Endodermal cell (in vitro differentiated cells): ENCODE data around the gene CC2D1A. TPM values are rescaled to one million over a fixed set of nuclear protein-coding genes. Genes with fewer than 3 reads are reported as not detected.
A peak's percentile ranks its signal among the peaks of the same experiment; 100 is the strongest.
"Not testable (repeated sequence)": the region's sequence is repeated elsewhere in the genome, so short reads cannot be mapped to it uniquely, and the experiment has no call there.

ENCODE experiments used
- DNase-seq: peaks from one replicate; pipeline ENCODE4 v3.0.0-alpha.2; 2017
- H3K27ac ChIP-seq: 2 replicates; pipeline ENCODE4 v1.5.1; 2013; ENCODE audit warnings: mild to moderate bottlenecking, low read depth, low read length, moderate library complexity
- H3K27me3 ChIP-seq: 2 replicates; pipeline ENCODE4 v1.6.1; 2013; ENCODE audit warnings: mild to moderate bottlenecking, low read length, moderate library complexity; ENCODE audit not compliant: insufficient read depth, control insufficient read depth, poor library complexity, severe bottlenecking
- H3K36me3 ChIP-seq: 2 replicates; pipeline ENCODE4 v1.7.0; 2013; ENCODE audit warnings: mild to moderate bottlenecking, low read length, moderate library complexity; ENCODE audit not compliant: control insufficient read depth, insufficient read depth
- H3K4me1 ChIP-seq: one replicate; pipeline ENCODE4 v1.7.0; 2013; ENCODE audit warnings: low read length; ENCODE audit not compliant: control insufficient read depth, insufficient read depth
- H3K4me3 ChIP-seq: 2 replicates; pipeline ENCODE4 v1.5.1; 2013; ENCODE audit warnings: mild to moderate bottlenecking, low read length, moderate library complexity
- H3K9ac ChIP-seq: 2 replicates; pipeline ENCODE4 v1.6.1; 2013; ENCODE audit warnings: mild to moderate bottlenecking, low read length, moderate library complexity; ENCODE audit not compliant: poor library complexity, severe bottlenecking; ENCODE audit errors: extremely low read depth
- H3K9me3 ChIP-seq: 2 replicates; pipeline ENCODE4 v1.6.1; 2013; ENCODE audit warnings: mild to moderate bottlenecking, low read length, moderate library complexity; ENCODE audit not compliant: control insufficient read depth
- H3K27ac Mint-ChIP-seq: 2 replicates; pipeline ENCODE4 v1.8.0; 2020; ENCODE audit warnings: mixed read lengths
- H3K27me3 Mint-ChIP-seq: 2 replicates; pipeline ENCODE4 v1.8.0; 2021; ENCODE audit warnings: mild to moderate bottlenecking, mixed read lengths; ENCODE audit not compliant: insufficient read depth
- H3K36me3 Mint-ChIP-seq: 2 replicates; pipeline ENCODE4 v1.8.0; 2020; ENCODE audit warnings: low read depth, mixed read lengths
- H3K4me1 Mint-ChIP-seq: 2 replicates; pipeline ENCODE4 v1.8.0; 2020; ENCODE audit warnings: mixed read lengths
- H3K4me3 Mint-ChIP-seq: 2 replicates; pipeline ENCODE4 v1.8.0; 2020; ENCODE audit warnings: mild to moderate bottlenecking, moderate library complexity, mixed read lengths
- H3K9me3 Mint-ChIP-seq: 2 replicates; pipeline ENCODE4 v1.8.0; 2020; ENCODE audit warnings: mild to moderate bottlenecking, mixed read lengths
- WGBS, 2 experiments: methylation state at CpG; one replicate each; pipeline versions ENCODE4 v1.1.5 to v1.1.7; 2013; ENCODE audit warnings: missing lambda C conversion rate in 2 of 2, mixed read lengths in 1 of 2; ENCODE audit not compliant: insufficient coverage in 1 of 2, insufficient read length in 1 of 2; 5-methylcytosine and 5-hydroxymethylcytosine counted together
- total RNA-seq, 2 donors: library from RNA; stranded (reverse); fragmentation: NEBNext Ultra II Directional in 1 of 2; extraction: Animal tissue kit (Norgen Biotek cat#: 25700) in 1 of 2; gene quantifications; 2 replicates in 1 of 2; 3 replicates in 1 of 2; pipeline ENCODE4 v1.2.1, GENCODE V29; 2021
- TF ChIP-seq, protein P1 (sequence below): fragments of 200-600 bp; sonication (generic); conservative IDR thresholded peaks from 2 replicates; pipeline ENCODE4 v1.5.0; 2021; ENCODE audit warnings: antibody characterized with exemption, mild to moderate bottlenecking

The CC2D1A gene
- total RNA-seq, 2 donors from 2014 or later, result 45.1 to 55.9 TPM

DNA sequence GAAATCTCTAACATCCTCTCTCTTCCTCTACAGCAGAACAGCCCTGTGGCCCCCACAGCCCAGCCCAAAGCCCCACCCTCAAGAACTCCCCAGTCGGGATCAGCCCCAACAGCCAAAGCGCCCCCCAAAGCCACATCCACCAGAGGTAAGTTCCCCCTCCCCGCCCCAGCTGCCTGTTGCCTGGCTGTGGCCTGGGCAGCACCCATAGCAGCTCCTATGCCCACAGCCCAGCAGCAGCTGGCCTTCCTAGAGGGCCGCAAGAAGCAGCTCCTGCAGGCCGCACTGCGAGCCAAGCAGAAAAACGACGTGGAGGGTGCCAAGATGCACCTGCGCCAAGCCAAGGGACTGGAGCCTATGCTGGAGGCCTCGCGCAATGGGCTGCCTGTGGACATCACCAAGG lies 14.5 kb downstream of the CC2D1A start:
- TF ChIP-seq, protein P1, sequence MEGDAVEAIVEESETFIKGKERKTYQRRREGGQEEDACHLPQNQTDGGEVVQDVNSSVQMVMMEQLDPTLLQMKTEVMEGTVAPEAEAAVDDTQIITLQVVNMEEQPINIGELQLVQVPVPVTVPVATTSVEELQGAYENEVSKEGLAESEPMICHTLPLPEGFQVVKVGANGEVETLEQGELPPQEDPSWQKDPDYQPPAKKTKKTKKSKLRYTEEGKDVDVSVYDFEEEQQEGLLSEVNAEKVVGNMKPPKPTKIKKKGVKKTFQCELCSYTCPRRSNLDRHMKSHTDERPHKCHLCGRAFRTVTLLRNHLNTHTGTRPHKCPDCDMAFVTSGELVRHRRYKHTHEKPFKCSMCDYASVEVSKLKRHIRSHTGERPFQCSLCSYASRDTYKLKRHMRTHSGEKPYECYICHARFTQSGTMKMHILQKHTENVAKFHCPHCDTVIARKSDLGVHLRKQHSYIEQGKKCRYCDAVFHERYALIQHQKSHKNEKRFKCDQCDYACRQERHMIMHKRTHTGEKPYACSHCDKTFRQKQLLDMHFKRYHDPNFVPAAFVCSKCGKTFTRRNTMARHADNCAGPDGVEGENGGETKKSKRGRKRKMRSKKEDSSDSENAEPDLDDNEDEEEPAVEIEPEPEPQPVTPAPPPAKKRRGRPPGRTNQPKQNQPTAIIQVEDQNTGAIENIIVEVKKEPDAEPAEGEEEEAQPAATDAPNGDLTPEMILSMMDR, result no peak
- peaks cover 78% of the 10 kb centered on the region for H3K36me3 Mint-ChIP-seq

GRCh38 chr19:13920940-13921747 lies 15.1 kb downstream of the CC2D1A start:
- H3K4me3 Mint-ChIP-seq, result no peak overlapping the region
- peak overlapping the region; percentile 68 for H3K27ac Mint-ChIP-seq
- H3K36me3 Mint-ChIP-seq, result peaks cover 74% of the 10 kb centered on the region

More for the DNA sequence above, 14.5 kb downstream of the CC2D1A start:
- no peaks in the 10 kb centered on the region for H3K27me3 Mint-ChIP-seq
- H3K4me3 Mint-ChIP-seq, result no peak overlapping the region
- no peak overlapping the region for H3K4me3 ChIP-seq
- H3K9me3 Mint-ChIP-seq, result peaks cover 13% of the 10 kb centered on the region
- H3K9me3 ChIP-seq, result peaks cover 14% of the 10 kb centered on the region
- WGBS, 2 experiments, result 94 to 100% methylated on average over 5 to 11 of the region's 11 CpGs
- no peak overlapping the region for H3K27ac ChIP-seq
- H3K36me3 ChIP-seq, result peaks cover 47% of the 10 kb centered on the region
- H3K27me3 ChIP-seq, result no peaks in the 10 kb centered on the region
- H3K4me1 Mint-ChIP-seq, result no peaks in the 10 kb centered on the region
- H3K4me1 ChIP-seq, result no peaks in the 10 kb centered on the region
- H3K27ac Mint-ChIP-seq, result no peak overlapping the region
- H3K9ac ChIP-seq, result no peak overlapping the region
- DNase-seq, result no peak

DNA sequence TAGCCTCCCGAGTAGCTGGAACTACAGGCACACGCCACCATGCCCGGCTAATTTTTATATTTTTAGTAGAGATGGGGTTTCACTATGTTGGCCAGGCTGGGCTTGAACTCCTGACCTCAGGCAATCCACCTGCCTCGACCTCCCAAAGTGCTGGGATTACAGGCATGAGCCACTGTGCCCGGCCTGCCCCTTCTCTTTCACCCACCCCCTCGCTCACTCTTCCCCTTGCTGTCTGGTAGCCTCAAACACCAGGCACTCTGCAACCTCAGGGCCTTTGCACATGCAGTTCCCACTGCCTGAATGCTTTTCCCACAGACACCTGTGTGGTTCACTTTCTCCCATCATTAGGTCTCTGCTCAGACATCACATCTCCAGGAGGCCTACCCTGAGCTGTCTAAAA lies 16.1 kb downstream of the CC2D1A start:
- not testable (repeated sequence) for H3K27me3 ChIP-seq, H3K27me3 Mint-ChIP-seq, H3K4me1 Mint-ChIP-seq, H3K9ac ChIP-seq, H3K4me1 ChIP-seq, H3K27ac Mint-ChIP-seq, H3K27ac ChIP-seq, H3K4me3 ChIP-seq, H3K4me3 Mint-ChIP-seq, DNase-seq
- H3K36me3 ChIP-seq, result peaks cover 50% of the 10 kb centered on the region
- Mint-ChIP-seq H3K36me3 (peaks cover 76% of the 10 kb centered on the region), H3K9me3 (peaks cover 13% of the 10 kb centered on the region)
- peaks cover 14% of the 10 kb centered on the region for H3K9me3 ChIP-seq
- 90 to 94% methylated on average over 3 to 6 of the region's 6 CpGs for WGBS, 2 experiments

More at GRCh38 chr19:13920940-13921747, 15.1 kb downstream of the CC2D1A start:
- Histone ChIP-seq H3K9me3 (peaks cover 14% of the 10 kb centered on the region), H3K27me3 (no peaks in the 10 kb centered on the region), H3K9ac (no peak overlapping the region), H3K27ac (no peak overlapping the region), H3K4me1 (no peaks in the 10 kb centered on the region), H3K4me3 (no peak overlapping the region), H3K36me3 (peaks cover 50% of the 10 kb centered on the region)
- H3K9me3 Mint-ChIP-seq, result peaks cover 13% of the 10 kb centered on the region
- peak; percentile 75 for DNase-seq
- TF ChIP-seq, protein P1, result no peak
- no peaks in the 10 kb centered on the region for H3K4me1 Mint-ChIP-seq
- WGBS, 2 experiments, result 94 to 100% methylated on average over 2 of the region's 2 CpGs
- H3K27me3 Mint-ChIP-seq, result no peaks in the 10 kb centered on the region
